ENCODE results near the gene TAP1. TPM values are rescaled to one million over a fixed set of nuclear protein-coding genes. Genes with fewer than 3 reads are reported as not detected.

Gene TAP1
- total and polyA plus RNA-seq, 4 donors: 32.6 to 181 (median 57.8) TPM

DNA sequence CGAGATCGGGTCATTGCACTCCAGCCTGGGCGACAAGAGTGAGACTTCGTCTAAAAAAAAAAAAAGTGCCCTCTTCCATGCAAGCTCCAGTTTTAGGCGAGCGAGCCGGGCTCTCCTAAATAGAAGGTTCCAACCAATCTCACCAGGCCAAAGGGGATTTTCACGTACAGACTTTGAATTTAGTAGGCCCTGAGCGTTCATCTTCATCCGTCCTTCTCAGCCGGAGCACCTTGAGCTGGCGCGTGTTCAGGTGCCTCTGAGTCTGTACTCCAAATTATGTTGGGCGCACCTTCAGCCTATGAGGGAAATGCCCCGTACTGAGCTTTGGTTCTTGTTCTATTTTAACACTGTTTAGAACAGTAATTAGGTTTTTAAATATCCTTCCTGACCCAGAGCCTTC lies 14.1 kb downstream of the TAP1 start:
- Histone ChIP-seq H3K27ac (ENCODE audit: low read depth in 1 of 2, low read length in 1 of 2) (no peak overlapping the region), H3K9ac (ENCODE audit: insufficient read depth in 1 of 2, low read length in 2 of 2) (no peak overlapping the region), H3K9me3 (ENCODE audit: control insufficient read depth in 4 of 4, insufficient read depth in 3 of 4, low read length in 3 of 4) (no peaks in the 10 kb centered on the region), H3K27me3 (ENCODE audit: control insufficient read depth in 3 of 3, insufficient read depth in 3 of 3, low read length in 2 of 3) (no peaks in the 10 kb centered on the region), H3K4me3 (no peak overlapping the region), H3K36me3 (ENCODE audit: control insufficient read depth in 4 of 4, insufficient read depth in 4 of 4, low read length in 4 of 4) (peaks cover 0 to 20% (median 7%) of the 10 kb centered on the region in 4 donors), H3K4me1 (ENCODE audit: control insufficient read depth in 5 of 5, insufficient read depth in 5 of 5, low read length in 5 of 5) (peaks cover 0 to 13% (median 3%) of the 10 kb centered on the region in 5 donors)
- ATAC-seq (ENCODE audit: insufficient read depth, low FRiP score) (no peak), DNase-seq (no peak)
- 88 to 89% methylated on average over 15 of the region's 15 CpGs for WGBS, 2 donors
- TF ChIP-seq, protein P1, sequence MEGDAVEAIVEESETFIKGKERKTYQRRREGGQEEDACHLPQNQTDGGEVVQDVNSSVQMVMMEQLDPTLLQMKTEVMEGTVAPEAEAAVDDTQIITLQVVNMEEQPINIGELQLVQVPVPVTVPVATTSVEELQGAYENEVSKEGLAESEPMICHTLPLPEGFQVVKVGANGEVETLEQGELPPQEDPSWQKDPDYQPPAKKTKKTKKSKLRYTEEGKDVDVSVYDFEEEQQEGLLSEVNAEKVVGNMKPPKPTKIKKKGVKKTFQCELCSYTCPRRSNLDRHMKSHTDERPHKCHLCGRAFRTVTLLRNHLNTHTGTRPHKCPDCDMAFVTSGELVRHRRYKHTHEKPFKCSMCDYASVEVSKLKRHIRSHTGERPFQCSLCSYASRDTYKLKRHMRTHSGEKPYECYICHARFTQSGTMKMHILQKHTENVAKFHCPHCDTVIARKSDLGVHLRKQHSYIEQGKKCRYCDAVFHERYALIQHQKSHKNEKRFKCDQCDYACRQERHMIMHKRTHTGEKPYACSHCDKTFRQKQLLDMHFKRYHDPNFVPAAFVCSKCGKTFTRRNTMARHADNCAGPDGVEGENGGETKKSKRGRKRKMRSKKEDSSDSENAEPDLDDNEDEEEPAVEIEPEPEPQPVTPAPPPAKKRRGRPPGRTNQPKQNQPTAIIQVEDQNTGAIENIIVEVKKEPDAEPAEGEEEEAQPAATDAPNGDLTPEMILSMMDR (IDR thresholded peaks at IDR 0.05; ENCODE audit: control extremely low read depth, extremely low read depth): no peak

DNA sequence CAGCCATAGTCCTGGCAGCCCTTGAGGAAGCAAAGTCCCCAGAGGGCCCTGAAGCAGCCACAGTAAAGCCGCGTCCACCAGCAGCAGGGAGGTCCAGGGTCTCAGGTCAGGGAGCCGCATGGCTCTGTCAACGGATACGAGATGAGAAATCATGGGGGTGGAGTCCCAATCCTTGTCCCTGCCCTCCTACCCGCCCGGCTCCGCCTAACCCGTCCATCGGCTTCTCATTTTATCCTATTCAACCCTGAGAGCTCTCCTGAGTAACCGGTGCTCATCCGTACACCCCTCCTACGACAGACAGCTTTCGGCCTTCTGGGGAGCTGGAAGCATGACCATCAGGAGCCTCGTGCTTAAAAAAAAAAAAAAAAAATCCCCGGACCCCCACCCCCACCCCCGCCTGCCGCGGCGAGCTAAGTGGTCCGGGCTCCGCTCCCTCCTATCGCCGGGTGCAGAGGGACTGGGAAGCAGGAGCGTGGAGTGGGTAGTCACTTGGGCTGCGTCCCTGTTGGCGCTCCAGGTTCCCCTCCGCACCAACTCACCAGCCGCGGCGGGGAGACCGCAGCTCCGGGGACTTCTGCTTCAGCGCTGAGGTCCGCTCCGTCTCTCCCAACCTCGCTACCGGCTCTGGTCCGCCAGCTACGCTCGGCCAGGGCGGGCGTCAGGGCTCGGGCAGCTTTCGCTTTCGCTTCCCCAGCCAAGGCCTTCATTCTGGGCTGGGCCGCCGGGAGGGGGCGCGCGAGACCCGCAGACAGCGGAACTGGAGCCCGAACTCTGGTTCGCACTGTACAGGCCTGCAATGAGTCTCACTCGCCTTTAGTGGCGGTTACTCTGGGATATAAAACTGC lies 15.2 kb downstream of the TAP1 start, which contains the start of gene TAP2:
Gene TAP2 (minus strand): TSS at position 626 of the 845 bp plus-strand sequence. CDS start 506 bp downstream, at position 120.
- Histone ChIP-seq H3K9ac (ENCODE audit: insufficient read depth in 1 of 2, low read length in 2 of 2) (peak within 1 kb of the TSS in 1 of 2 donors; percentile 64), H3K27ac (ENCODE audit: low read depth in 1 of 2, low read length in 1 of 2) (peak within 1 kb of the TSS; percentile 90 to 99), H3K27me3 (ENCODE audit: control insufficient read depth in 3 of 3, insufficient read depth in 3 of 3, low read length in 2 of 3) (no peaks in the 10 kb centered on the region), H3K4me1 (ENCODE audit: control insufficient read depth in 5 of 5, insufficient read depth in 5 of 5, low read length in 5 of 5) (peaks cover 0 to 9% (median 3%) of the 10 kb centered on the region in 5 donors), H3K36me3 (ENCODE audit: control insufficient read depth in 4 of 4, insufficient read depth in 4 of 4, low read length in 4 of 4) (peaks cover 0 to 23% (median 10%) of the 10 kb centered on the region in 4 donors), H3K4me3 (peak within 1 kb of the TSS; percentile 89), H3K9me3 (ENCODE audit: control insufficient read depth in 4 of 4, insufficient read depth in 3 of 4, low read length in 3 of 4) (no peaks in the 10 kb centered on the region)
- peak; percentile 99 for ATAC-seq (ENCODE audit: insufficient read depth, low FRiP score)
- TF ChIP-seq, protein P1 (IDR thresholded peaks at IDR 0.05; ENCODE audit: control extremely low read depth, extremely low read depth): peak; percentile 97
- DNase-seq: peak; percentile 96 to 97 (median 96)
- 0 to 1% methylated on average over 57 of the region's 57 CpGs for WGBS, 2 donors

DNA sequence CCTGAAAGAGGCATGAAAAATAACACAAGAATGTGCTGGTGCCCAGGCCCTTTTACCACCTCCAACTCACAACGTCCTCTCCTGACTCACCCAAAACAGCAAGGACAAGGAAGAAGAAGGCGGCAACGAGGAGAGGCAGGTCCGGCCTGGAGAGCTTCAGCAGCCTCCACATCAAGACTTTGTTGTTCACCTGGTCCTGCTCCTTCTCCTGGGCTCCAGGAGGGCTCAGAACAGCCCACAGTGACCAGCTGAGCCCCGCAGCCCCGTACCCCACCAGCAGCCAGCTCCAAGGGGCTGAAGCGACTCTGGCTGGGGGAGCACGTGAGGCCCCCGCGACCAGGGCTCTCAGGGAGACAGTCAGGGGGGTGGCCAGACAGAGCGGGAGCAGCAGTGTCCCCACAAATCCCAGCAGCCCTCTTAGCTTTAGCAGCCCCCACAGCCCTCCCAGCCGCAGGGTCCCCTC lies 15.8 kb downstream of the TAP1 start:
- ATAC-seq (ENCODE audit: insufficient read depth, low FRiP score) (no peak), DNase-seq (no peak)
- Histone ChIP-seq H3K9ac (ENCODE audit: insufficient read depth in 1 of 2, low read length in 2 of 2) (no peak overlapping the region), H3K9me3 (ENCODE audit: control insufficient read depth in 4 of 4, insufficient read depth in 3 of 4, low read length in 3 of 4) (no peaks in the 10 kb centered on the region), H3K4me3 (peak overlapping the region; percentile 89), H3K27ac (ENCODE audit: low read depth in 1 of 2, low read length in 1 of 2) (peak overlapping the region; percentile 90 to 99), H3K27me3 (ENCODE audit: control insufficient read depth in 3 of 3, insufficient read depth in 3 of 3, low read length in 2 of 3) (no peaks in the 10 kb centered on the region), H3K4me1 (ENCODE audit: control insufficient read depth in 5 of 5, insufficient read depth in 5 of 5, low read length in 5 of 5) (peaks cover 0 to 8% (median 3%) of the 10 kb centered on the region in 5 donors), H3K36me3 (ENCODE audit: control insufficient read depth in 4 of 4, insufficient read depth in 4 of 4, low read length in 4 of 4) (peaks cover 0 to 23% (median 10%) of the 10 kb centered on the region in 4 donors)
- WGBS, 2 donors: 23 to 28% methylated on average over 12 of the region's 12 CpGs
- TF ChIP-seq, protein P1 (IDR thresholded peaks at IDR 0.05; ENCODE audit: control extremely low read depth, extremely low read depth): no peak

All from lung (tissue), 12 donors.